ENCODE results near the gene PLEKHJ1. TPM values are rescaled to one million over a fixed set of nuclear protein-coding genes. Genes with fewer than 3 reads are reported as not detected.

Gene PLEKHJ1
- total and polyA plus RNA-seq, 2 of the 13 experiments (the other 11 are each of a cell fraction or from before 2014, with no cell fraction given) = 70.5 to 130 TPM

DNA sequence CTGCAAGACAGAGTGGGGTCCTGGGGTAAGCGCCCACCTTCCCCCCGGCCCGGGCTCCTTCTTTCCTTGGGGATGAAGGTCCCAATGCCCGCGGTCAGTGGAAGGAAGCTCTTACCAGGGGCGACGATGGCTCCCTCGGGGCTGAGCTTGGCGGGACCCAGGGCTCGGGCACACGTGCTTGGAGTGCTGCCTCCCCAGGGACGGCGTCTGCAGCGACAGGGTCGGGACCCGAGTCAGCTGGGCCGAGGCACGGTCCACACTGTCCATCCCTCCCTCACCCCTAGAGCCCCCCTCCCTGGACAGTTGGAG lies 16.6 kb upstream of the PLEKHJ1 start (continued):
- TF ChIP-seq MXD1 (CRISPR knock-in tag; IDR thresholded peaks at IDR 0.05) (peak; percentile 39; the same call in 1 of the 2 replicates), KAT2B (IDR thresholded peaks at IDR 0.05; ENCODE audit: borderline replicate concordance, low read depth, low read length) (no peak), SIX4 (CRISPR knock-in tag; IDR thresholded peaks at IDR 0.05) (no peak), TBL1XR1 (IDR thresholded peaks at IDR 0.05; ENCODE audit: borderline replicate concordance, low read length, partially characterized antibody) (no peak), HCFC1 (IDR thresholded peaks at IDR 0.05; ENCODE audit: low read depth, low read length) (no peak), FOSL2 (CRISPR knock-in tag; IDR thresholded peaks at IDR 0.05) (no peak), XBP1 (CRISPR knock-in tag; IDR thresholded peaks at IDR 0.05) (no peak), ZNF567 (CRISPR knock-in tag; IDR thresholded peaks at IDR 0.05; ENCODE audit: borderline replicate concordance) (0 out of 2 replicates have a peak, but pooled peaks have one; percentile 28), TP53 (CRISPR knock-in tag; conservative IDR thresholded peaks at IDR 0.05) (0 out of 2 replicates have a peak, but pooled peaks have one; percentile 20), ZNF225 (CRISPR knock-in tag; IDR thresholded peaks at IDR 0.05) (no peak), ZNF792 (CRISPR knock-in tag; IDR thresholded peaks at IDR 0.05) (peak; percentile 32; the same call in 1 of the 2 replicates), ZNF441 (CRISPR knock-in tag; IDR thresholded peaks at IDR 0.05; ENCODE audit: borderline replicate concordance) (no peak), ZBTB7A (CRISPR knock-in tag; IDR thresholded peaks at IDR 0.05) (no peak), ZSCAN9 (CRISPR knock-in tag; IDR thresholded peaks at IDR 0.05; ENCODE audit: borderline replicate concordance) (no peak), ZNF317 (CRISPR knock-in tag; IDR thresholded peaks at IDR 0.05) (no peak), ZNF350 (CRISPR knock-in tag; IDR thresholded peaks at IDR 0.05; ENCODE audit: borderline replicate concordance, low read depth) (0 out of 2 replicates have a peak, but pooled peaks have one; percentile 69), HES4 (CRISPR knock-in tag; IDR thresholded peaks at IDR 0.05; ENCODE audit: borderline replicate concordance) (0 out of 2 replicates have a peak, but pooled peaks have one; percentile 49), ZNF550 (CRISPR knock-in tag; IDR thresholded peaks at IDR 0.05; ENCODE audit: borderline replicate concordance) (no peak), ZNF607 (CRISPR knock-in tag; IDR thresholded peaks at IDR 0.05; ENCODE audit: borderline replicate concordance) (peak; percentile 41; the same call in 1 of the 2 replicates), MAF1 (CRISPR knock-in tag; IDR thresholded peaks at IDR 0.05; ENCODE audit: borderline replicate concordance) (no peak; the same call in 1 of the 2 replicates), ZFP82 (CRISPR knock-in tag; IDR thresholded peaks at IDR 0.05; ENCODE audit: borderline replicate concordance) (0 out of 2 replicates have a peak, but pooled peaks have one; percentile 16), THAP11 (CRISPR knock-in tag; IDR thresholded peaks at IDR 0.05) (no peak), TOPORS (CRISPR knock-in tag; IDR thresholded peaks at IDR 0.05) (no peak), ZEB1 (IDR thresholded peaks at IDR 0.05; ENCODE audit: insufficient replicate concordance, low read depth) (no peak), ESRRA (CRISPR knock-in tag; IDR thresholded peaks at IDR 0.05; ENCODE audit: low read depth) (no peak), ZMAT3 (CRISPR knock-in tag; conservative IDR thresholded peaks at IDR 0.05) (no peak; the same call in 1 of the 2 replicates), ELF3 (CRISPR knock-in tag; IDR thresholded peaks at IDR 0.05) (no peak)
- TF ChIP-seq, protein P1, sequence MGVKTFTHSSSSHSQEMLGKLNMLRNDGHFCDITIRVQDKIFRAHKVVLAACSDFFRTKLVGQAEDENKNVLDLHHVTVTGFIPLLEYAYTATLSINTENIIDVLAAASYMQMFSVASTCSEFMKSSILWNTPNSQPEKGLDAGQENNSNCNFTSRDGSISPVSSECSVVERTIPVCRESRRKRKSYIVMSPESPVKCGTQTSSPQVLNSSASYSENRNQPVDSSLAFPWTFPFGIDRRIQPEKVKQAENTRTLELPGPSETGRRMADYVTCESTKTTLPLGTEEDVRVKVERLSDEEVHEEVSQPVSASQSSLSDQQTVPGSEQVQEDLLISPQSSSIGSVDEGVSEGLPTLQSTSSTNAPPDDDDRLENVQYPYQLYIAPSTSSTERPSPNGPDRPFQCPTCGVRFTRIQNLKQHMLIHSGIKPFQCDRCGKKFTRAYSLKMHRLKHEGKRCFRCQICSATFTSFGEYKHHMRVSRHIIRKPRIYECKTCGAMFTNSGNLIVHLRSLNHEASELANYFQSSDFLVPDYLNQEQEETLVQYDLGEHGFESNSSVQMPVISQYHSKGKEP (CRISPR knock-in tag; IDR thresholded peaks at IDR 0.05) = no peak
- TF ChIP-seq, protein P2, sequence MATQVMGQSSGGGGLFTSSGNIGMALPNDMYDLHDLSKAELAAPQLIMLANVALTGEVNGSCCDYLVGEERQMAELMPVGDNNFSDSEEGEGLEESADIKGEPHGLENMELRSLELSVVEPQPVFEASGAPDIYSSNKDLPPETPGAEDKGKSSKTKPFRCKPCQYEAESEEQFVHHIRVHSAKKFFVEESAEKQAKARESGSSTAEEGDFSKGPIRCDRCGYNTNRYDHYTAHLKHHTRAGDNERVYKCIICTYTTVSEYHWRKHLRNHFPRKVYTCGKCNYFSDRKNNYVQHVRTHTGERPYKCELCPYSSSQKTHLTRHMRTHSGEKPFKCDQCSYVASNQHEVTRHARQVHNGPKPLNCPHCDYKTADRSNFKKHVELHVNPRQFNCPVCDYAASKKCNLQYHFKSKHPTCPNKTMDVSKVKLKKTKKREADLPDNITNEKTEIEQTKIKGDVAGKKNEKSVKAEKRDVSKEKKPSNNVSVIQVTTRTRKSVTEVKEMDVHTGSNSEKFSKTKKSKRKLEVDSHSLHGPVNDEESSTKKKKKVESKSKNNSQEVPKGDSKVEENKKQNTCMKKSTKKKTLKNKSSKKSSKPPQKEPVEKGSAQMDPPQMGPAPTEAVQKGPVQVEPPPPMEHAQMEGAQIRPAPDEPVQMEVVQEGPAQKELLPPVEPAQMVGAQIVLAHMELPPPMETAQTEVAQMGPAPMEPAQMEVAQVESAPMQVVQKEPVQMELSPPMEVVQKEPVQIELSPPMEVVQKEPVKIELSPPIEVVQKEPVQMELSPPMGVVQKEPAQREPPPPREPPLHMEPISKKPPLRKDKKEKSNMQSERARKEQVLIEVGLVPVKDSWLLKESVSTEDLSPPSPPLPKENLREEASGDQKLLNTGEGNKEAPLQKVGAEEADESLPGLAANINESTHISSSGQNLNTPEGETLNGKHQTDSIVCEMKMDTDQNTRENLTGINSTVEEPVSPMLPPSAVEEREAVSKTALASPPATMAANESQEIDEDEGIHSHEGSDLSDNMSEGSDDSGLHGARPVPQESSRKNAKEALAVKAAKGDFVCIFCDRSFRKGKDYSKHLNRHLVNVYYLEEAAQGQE (IDR thresholded peaks at IDR 0.05; ENCODE audit: borderline replicate concordance in 1 of 2, low read depth in 1 of 2, low read length in 2 of 2) = no peak
